NT2/D1 (cell line): Measurements from ENCODE around the gene L2HGDH.

ENCODE experiments used
- SUZ12 ChIP-seq: IDR thresholded peaks from 2 replicates; pipeline ENCODE4 v1.6.1; 2011; ENCODE audit not compliant: insufficient read length, insufficient read depth; ENCODE audit errors: extremely low read depth
- YY1 ChIP-seq: IDR thresholded peaks from 2 replicates; pipeline ENCODE4 v1.6.1; 2011; ENCODE audit not compliant: insufficient read length, insufficient read depth
- ZNF274 ChIP-seq: IDR thresholded peaks from 2 replicates; pipeline ENCODE4 v1.6.1; 2011; ENCODE audit warnings: mild to moderate bottlenecking, low read depth, low read length

- TF ChIP-seq SUZ12 (no peak), ZNF274 (no peak), YY1 (no peak)
Measured at GRCh38 chr14:50360851-50361250, 48.8 kb upstream of the L2HGDH start.
